ENCODE measurements around the gene MCC. TPM values are rescaled to one million over a fixed set of nuclear protein-coding genes. Genes with fewer than 3 reads are reported as not detected.

The MCC gene
- total RNA-seq, 1 experiment from 2014 or later, result 0.41 TPM

- Histone ChIP-seq H3K4me3 (ENCODE audit: low read depth in 2 of 2, low read length in 2 of 2) (no peak overlapping the region), H3K4me1 (ENCODE audit: control insufficient read depth, insufficient read depth, low read length) (peaks cover 20% of the 10 kb centered on the region), H3K9me3 (ENCODE audit: control insufficient read depth, insufficient read depth, low read depth, low read length) (no peaks in the 10 kb centered on the region), H3K27ac (ENCODE audit: low read length) (peak overlapping the region; percentile 98), H3K36me3 (ENCODE audit: control insufficient read depth, insufficient read depth, low read length) (no peaks in the 10 kb centered on the region; the same call in none of the 2 replicates), H3K27me3 (ENCODE audit: control insufficient read depth, insufficient read depth, low read length) (no peaks in the 10 kb centered on the region)
- intact Hi-C loops (cut with micrococcal nuclease; ENCODE audit: unreplicated experiment) (no loop called here), in situ Hi-C loops (cut with HindIII; ENCODE audit: low pct_unique_long_range_greater_than_20kb, low sequenced_read_pairs) (no loop called here)
- no peak for ATAC-seq
- TF ChIP-seq POLR2AphosphoS5 (IDR thresholded peaks at IDR 0.05; ENCODE audit: low read depth, low read length) (no peak), SIN3A (IDR thresholded peaks at IDR 0.05; ENCODE audit: borderline replicate concordance, insufficient read depth, low read depth, low read length) (no peak), TCF7L2 (IDR thresholded peaks at IDR 0.05; ENCODE audit: low read depth, low read length) (no peak)
- TF ChIP-seq, protein P1, sequence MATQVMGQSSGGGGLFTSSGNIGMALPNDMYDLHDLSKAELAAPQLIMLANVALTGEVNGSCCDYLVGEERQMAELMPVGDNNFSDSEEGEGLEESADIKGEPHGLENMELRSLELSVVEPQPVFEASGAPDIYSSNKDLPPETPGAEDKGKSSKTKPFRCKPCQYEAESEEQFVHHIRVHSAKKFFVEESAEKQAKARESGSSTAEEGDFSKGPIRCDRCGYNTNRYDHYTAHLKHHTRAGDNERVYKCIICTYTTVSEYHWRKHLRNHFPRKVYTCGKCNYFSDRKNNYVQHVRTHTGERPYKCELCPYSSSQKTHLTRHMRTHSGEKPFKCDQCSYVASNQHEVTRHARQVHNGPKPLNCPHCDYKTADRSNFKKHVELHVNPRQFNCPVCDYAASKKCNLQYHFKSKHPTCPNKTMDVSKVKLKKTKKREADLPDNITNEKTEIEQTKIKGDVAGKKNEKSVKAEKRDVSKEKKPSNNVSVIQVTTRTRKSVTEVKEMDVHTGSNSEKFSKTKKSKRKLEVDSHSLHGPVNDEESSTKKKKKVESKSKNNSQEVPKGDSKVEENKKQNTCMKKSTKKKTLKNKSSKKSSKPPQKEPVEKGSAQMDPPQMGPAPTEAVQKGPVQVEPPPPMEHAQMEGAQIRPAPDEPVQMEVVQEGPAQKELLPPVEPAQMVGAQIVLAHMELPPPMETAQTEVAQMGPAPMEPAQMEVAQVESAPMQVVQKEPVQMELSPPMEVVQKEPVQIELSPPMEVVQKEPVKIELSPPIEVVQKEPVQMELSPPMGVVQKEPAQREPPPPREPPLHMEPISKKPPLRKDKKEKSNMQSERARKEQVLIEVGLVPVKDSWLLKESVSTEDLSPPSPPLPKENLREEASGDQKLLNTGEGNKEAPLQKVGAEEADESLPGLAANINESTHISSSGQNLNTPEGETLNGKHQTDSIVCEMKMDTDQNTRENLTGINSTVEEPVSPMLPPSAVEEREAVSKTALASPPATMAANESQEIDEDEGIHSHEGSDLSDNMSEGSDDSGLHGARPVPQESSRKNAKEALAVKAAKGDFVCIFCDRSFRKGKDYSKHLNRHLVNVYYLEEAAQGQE (IDR thresholded peaks at IDR 0.05; ENCODE audit: insufficient read depth in 1 of 2, low read depth in 2 of 2, low read length in 1 of 2), result no peak
- TF ChIP-seq, protein P2, sequence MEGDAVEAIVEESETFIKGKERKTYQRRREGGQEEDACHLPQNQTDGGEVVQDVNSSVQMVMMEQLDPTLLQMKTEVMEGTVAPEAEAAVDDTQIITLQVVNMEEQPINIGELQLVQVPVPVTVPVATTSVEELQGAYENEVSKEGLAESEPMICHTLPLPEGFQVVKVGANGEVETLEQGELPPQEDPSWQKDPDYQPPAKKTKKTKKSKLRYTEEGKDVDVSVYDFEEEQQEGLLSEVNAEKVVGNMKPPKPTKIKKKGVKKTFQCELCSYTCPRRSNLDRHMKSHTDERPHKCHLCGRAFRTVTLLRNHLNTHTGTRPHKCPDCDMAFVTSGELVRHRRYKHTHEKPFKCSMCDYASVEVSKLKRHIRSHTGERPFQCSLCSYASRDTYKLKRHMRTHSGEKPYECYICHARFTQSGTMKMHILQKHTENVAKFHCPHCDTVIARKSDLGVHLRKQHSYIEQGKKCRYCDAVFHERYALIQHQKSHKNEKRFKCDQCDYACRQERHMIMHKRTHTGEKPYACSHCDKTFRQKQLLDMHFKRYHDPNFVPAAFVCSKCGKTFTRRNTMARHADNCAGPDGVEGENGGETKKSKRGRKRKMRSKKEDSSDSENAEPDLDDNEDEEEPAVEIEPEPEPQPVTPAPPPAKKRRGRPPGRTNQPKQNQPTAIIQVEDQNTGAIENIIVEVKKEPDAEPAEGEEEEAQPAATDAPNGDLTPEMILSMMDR (IDR thresholded peaks at IDR 0.05), result no peak
- BruUV-seq (replicated peaks), result no TSS peak
- ChIA-PET CTCF (no interaction called here), POLR2A (interaction anchor here (2.0 kb wide), 1 partner anchor 54 kb away, joined by 6 read pairs; the partner anchor contains the start of gene REEP5)
- DNase-seq (ENCODE audit: low read depth, low spot score), result no peak
These were observed 513.4 kb downstream of the MCC start for GRCh38 chr5:112974901-112975300.

GRCh38 chr5:112973904-112974303 is 514.3 kb downstream of the MCC start:
- DNase-seq (ENCODE audit: low read depth, low spot score), result no peak
- CTCF ChIA-PET, result no interaction called here
- ATAC-seq, result no peak
- H3K27ac ChIP-seq (ENCODE audit: low read length), result peak overlapping the region; percentile 98
- H3K9me3 ChIP-seq (ENCODE audit: control insufficient read depth, insufficient read depth, low read depth, low read length), result no peaks in the 10 kb centered on the region
- intact Hi-C loops (cut with micrococcal nuclease; ENCODE audit: unreplicated experiment), result no loop called here
- in situ Hi-C loops (cut with HindIII; ENCODE audit: low pct_unique_long_range_greater_than_20kb, low sequenced_read_pairs), result no loop called here
- BruUV-seq (replicated peaks), result no TSS peak
- H3K4me1 ChIP-seq (ENCODE audit: control insufficient read depth, insufficient read depth, low read length), result peaks cover 23% of the 10 kb centered on the region
- TF ChIP-seq SIN3A (IDR thresholded peaks at IDR 0.05; ENCODE audit: borderline replicate concordance, insufficient read depth, low read depth, low read length) (no peak), TCF7L2 (IDR thresholded peaks at IDR 0.05; ENCODE audit: low read depth, low read length) (no peak), POLR2AphosphoS5 (IDR thresholded peaks at IDR 0.05; ENCODE audit: low read depth, low read length) (no peak)
- TF ChIP-seq, protein P2 (IDR thresholded peaks at IDR 0.05), result no peak
- TF ChIP-seq, protein P1 (IDR thresholded peaks at IDR 0.05; ENCODE audit: insufficient read depth in 1 of 2, low read depth in 2 of 2, low read length in 1 of 2), result no peak
- H3K4me3 ChIP-seq (ENCODE audit: low read depth in 2 of 2, low read length in 2 of 2), result no peak overlapping the region
- POLR2A ChIA-PET, result no interaction called here
- no peaks in the 10 kb centered on the region; the same call in none of the 2 replicates for H3K36me3 ChIP-seq (ENCODE audit: control insufficient read depth, insufficient read depth, low read length)
- no peaks in the 10 kb centered on the region for H3K27me3 ChIP-seq (ENCODE audit: control insufficient read depth, insufficient read depth, low read length)

All from Panc1 (cell line).